Left ventricle myocardium inferior (tissue), 1 donor: Measurements from ENCODE around the gene B4GALT2. TPM values are rescaled to one million over a fixed set of nuclear protein-coding genes. Genes with fewer than 3 reads are reported as not detected.

Experiments
- DNase-seq: peaks from one replicate; pipeline ENCODE4 v3.0.0-alpha.2; 2020
- H3K27ac ChIP-seq: fragments of 200-600 bp; replicated peaks from 2 replicates; pipeline ENCODE4 v1.8.0; 2021
- H3K27me3 ChIP-seq: fragments of 200-600 bp; 2 replicates; pipeline ENCODE4 v1.8.0; 2021; ENCODE audit warnings: low read depth
- H3K36me3 ChIP-seq: fragments of 200-600 bp; 2 replicates; pipeline ENCODE4 v1.8.0; 2021
- H3K4me1 ChIP-seq: fragments of 200-600 bp; 2 replicates; pipeline ENCODE4 v1.8.0; 2021
- H3K4me3 ChIP-seq: fragments of 200-600 bp; 2 replicates; pipeline ENCODE4 v1.8.0; 2021; ENCODE audit warnings: mild to moderate bottlenecking, moderate library complexity
- H3K9me3 ChIP-seq: fragments of 200-600 bp; replicated peaks from 2 replicates; pipeline ENCODE4 v1.8.0; 2021
- intact Hi-C: fragments of 100-400 bp; cut with micrococcal nuclease; formaldehyde crosslinking; loops from one replicate; pipeline ENCODE4 v1.11.0; 2022
- total RNA-seq: library from RNA; stranded (reverse); fragmentation: NEBNext Ultra II Directional; extraction: Animal tissue kit (Norgen Biotek cat#: 25700); gene quantifications from one replicate; pipeline ENCODE4 v1.2.1, GENCODE V29; 2021
- TF ChIP-seq, protein P1 (sequence below): fragments of 200-600 bp; IDR thresholded peaks from 2 replicates; pipeline ENCODE4 v1.8.0; 2021; ENCODE audit warnings: antibody characterized with exemption, mild to moderate bottlenecking, borderline replicate concordance
- donor health status: DM: no; HTN: yes; CAD: no; lungs with severe emphysema.

Gene B4GALT2
- total RNA-seq, 1 donor from 2014 or later: 40.3 TPM

DNA sequence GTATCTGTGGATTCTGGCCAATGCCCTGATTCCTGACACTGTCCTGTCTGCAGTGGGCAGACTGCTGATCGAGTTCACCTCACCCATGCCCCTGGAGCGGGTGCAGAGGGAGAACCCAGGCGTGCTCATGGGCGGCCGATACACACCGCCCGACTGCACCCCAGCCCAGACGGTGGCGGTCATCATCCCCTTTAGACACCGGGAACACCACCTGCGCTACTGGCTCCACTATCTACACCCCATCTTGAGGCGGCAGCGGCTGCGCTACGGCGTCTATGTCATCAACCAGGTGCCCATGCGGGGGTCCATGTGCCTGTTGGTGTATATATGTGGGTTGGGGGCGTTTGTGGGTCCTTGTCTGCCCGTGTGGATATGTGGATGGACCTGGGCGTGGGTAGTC is 2.6 kb downstream of the B4GALT2 start:
- no peak for DNase-seq
- no peak overlapping the region for H3K4me3 ChIP-seq
- intact Hi-C loops: no loop called here
- H3K4me1 ChIP-seq: peaks cover 35% of the 10 kb centered on the region
- H3K27me3 ChIP-seq: no peaks in the 10 kb centered on the region
- H3K9me3 ChIP-seq: no peaks in the 10 kb centered on the region
- H3K27ac ChIP-seq: no peak overlapping the region
- peaks cover 21% of the 10 kb centered on the region for H3K36me3 ChIP-seq
- TF ChIP-seq, protein P1, sequence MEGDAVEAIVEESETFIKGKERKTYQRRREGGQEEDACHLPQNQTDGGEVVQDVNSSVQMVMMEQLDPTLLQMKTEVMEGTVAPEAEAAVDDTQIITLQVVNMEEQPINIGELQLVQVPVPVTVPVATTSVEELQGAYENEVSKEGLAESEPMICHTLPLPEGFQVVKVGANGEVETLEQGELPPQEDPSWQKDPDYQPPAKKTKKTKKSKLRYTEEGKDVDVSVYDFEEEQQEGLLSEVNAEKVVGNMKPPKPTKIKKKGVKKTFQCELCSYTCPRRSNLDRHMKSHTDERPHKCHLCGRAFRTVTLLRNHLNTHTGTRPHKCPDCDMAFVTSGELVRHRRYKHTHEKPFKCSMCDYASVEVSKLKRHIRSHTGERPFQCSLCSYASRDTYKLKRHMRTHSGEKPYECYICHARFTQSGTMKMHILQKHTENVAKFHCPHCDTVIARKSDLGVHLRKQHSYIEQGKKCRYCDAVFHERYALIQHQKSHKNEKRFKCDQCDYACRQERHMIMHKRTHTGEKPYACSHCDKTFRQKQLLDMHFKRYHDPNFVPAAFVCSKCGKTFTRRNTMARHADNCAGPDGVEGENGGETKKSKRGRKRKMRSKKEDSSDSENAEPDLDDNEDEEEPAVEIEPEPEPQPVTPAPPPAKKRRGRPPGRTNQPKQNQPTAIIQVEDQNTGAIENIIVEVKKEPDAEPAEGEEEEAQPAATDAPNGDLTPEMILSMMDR: no peak

DNA sequence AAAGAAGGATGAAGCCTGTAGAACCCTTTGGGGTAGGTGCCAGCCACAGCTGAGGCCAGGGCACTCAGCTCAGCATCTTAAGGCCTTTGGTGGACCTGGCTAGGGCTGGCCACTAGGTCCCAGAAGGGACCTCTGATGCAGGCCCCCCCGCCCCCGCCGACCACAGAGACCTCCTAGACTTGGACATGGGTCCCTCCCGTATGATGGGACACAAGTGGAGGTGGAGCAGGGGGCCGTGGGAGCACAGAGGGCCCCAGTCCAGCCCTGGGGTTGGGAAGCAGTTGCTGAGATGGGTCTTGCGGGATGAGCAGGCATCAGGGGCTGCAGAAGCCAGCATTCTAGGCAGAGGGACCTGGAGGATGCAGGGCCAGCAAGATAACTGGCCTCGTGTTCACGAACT is 3.2 kb downstream of the B4GALT2 start:
- Histone ChIP-seq H3K4me3 (no peak overlapping the region), H3K36me3 (peaks cover 15% of the 10 kb centered on the region), H3K27me3 (no peaks in the 10 kb centered on the region), H3K4me1 (peaks cover 29% of the 10 kb centered on the region), H3K9me3 (no peaks in the 10 kb centered on the region), H3K27ac (no peak overlapping the region)
- no peak for DNase-seq
- TF ChIP-seq, protein P1: no peak
- intact Hi-C loops: no loop called here

DNA sequence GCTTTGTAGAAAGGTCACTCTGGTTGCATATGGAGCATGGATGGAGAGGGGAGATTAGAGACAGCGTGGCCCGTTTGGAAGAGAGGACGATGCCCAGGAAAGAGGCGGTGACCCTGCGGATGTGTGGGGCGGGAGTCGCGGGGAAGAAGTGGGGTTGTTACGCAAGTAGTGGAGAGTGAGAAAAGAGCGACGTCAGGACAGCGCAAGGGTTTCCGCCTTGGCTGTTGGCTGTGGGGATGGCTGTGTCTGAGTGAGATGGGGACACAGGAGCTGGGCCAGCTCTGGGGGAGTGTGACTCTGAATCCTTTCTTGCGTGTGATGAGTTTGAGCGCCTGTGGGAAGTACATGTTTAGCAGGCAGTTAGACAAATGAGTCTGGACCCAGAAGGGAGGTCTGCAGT is 3.8 kb downstream of the B4GALT2 start:
- Histone ChIP-seq H3K4me1 (peaks cover 23% of the 10 kb centered on the region), H3K4me3 (no peak overlapping the region), H3K27me3 (no peaks in the 10 kb centered on the region), H3K9me3 (no peaks in the 10 kb centered on the region), H3K36me3 (peaks cover 9% of the 10 kb centered on the region), H3K27ac (no peak overlapping the region)
- intact Hi-C loops: no loop called here
- no peak for DNase-seq
- TF ChIP-seq, protein P1: no peak

DNA sequence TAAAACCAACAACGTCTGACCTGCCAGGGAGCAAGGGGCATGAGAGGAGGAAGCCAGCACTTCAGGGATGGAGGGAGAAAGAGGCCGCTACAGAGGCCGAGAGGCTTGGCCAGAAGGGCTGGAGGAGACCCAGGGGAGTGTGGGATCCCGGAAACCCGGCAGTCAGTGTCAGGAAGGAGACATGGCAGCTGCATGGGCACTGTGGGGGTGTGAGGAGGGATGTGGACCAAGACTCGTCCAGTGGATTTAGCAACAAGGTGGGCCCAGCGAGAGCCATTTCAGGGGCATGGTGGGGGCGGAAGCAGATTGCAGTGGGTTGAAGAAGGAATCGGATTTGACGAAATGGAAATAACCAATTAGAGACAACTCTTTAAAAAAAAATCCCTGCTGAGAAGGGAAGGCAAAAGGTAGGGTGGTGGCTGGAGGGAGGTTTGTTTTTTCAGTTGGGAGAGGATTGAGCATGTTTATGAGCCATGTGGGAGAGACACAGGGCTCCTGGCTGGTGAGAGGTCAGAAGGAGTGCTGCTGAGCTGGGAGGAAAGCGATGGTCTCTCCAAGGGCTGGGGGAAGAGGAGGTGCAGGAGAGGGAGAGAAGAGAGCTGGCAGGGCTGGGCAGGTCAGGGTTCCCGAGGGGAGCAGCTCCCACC is 4.4 kb downstream of the B4GALT2 start:
- Histone ChIP-seq H3K9me3 (no peaks in the 10 kb centered on the region), H3K4me1 (peaks cover 18% of the 10 kb centered on the region), H3K36me3 (peaks cover 4% of the 10 kb centered on the region), H3K4me3 (no peak overlapping the region), H3K27me3 (no peaks in the 10 kb centered on the region), H3K27ac (no peak overlapping the region)
- intact Hi-C loops: no loop called here
- TF ChIP-seq, protein P1: no peak
- no peak for DNase-seq

DNA sequence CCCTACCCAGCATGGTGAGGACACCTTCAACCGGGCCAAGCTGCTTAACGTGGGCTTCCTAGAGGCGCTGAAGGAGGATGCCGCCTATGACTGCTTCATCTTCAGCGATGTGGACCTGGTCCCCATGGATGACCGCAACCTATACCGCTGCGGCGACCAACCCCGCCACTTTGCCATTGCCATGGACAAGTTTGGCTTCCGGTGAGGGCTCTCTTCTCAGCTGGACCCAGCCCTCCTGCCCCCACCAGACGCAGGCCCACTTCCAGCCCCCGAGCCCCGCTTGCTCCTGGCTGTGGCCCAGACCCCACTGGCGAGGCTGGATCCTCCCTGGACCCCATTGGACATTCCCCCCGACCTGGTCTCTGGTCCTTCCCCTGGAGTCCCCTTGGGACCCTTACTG is 5.8 kb downstream of the B4GALT2 start:
- intact Hi-C loops: no loop called here
- H3K4me3 ChIP-seq: no peak overlapping the region
- no peak overlapping the region for H3K27ac ChIP-seq
- peaks cover 7% of the 10 kb centered on the region for H3K4me1 ChIP-seq
- H3K36me3 ChIP-seq: peaks cover 4% of the 10 kb centered on the region
- TF ChIP-seq, protein P1: no peak
- no peaks in the 10 kb centered on the region for H3K27me3 ChIP-seq
- no peak for DNase-seq
- H3K9me3 ChIP-seq: no peaks in the 10 kb centered on the region
